ENCODE measurements around the gene ANAPC13.

ANAPC13 gene

DNA sequence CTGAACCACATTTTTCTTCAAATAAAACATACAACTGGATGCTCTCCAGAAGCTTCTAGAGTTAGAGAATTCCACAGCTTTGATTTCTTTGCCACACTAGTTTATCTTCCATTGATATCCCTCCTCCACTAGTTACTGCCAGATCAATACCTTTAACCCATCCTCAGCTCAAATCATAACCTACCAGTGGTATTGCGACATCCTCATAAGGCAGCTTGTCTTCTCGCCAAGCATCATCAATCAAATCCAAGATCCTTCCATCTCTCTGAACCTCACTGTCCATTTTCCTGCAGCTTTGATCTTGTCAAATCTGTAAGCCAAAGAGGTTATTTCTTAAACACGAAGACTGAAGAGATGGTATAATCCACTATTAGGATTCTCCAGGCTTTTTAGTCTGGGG, 3.2 kb downstream of the ANAPC13 start:
- TF ChIP-seq ZFX (IDR thresholded peaks at IDR 0.05) = no peak
- TF ChIP-seq, protein P1, sequence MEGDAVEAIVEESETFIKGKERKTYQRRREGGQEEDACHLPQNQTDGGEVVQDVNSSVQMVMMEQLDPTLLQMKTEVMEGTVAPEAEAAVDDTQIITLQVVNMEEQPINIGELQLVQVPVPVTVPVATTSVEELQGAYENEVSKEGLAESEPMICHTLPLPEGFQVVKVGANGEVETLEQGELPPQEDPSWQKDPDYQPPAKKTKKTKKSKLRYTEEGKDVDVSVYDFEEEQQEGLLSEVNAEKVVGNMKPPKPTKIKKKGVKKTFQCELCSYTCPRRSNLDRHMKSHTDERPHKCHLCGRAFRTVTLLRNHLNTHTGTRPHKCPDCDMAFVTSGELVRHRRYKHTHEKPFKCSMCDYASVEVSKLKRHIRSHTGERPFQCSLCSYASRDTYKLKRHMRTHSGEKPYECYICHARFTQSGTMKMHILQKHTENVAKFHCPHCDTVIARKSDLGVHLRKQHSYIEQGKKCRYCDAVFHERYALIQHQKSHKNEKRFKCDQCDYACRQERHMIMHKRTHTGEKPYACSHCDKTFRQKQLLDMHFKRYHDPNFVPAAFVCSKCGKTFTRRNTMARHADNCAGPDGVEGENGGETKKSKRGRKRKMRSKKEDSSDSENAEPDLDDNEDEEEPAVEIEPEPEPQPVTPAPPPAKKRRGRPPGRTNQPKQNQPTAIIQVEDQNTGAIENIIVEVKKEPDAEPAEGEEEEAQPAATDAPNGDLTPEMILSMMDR (conservative IDR thresholded peaks at IDR 0.05) = no peak
- no peak overlapping the region for H3K27ac ChIP-seq

DNA sequence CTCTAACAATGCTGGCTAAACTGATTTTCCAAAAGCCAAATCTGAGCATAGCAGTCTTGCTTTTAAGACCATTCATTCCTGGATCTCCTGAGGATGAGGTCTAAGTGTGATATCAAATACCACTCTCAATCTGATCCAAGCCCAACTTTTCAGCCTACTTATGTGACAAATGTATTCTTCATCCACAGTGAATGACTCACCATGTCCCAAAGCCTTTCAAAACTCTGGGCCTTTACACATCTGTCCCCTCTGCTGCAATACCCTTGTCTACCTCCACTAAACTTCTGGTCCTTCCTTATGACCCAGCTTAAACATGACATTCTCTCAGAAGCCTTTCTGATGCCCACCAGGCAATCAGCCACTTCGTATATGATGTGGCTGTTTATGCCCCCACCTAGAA, 4.6 kb downstream of the ANAPC13 start:
- no peak for TF ChIP-seq ZFX (IDR thresholded peaks at IDR 0.05)
- TF ChIP-seq, protein P1 (conservative IDR thresholded peaks at IDR 0.05) = no peak
- no peak overlapping the region for H3K27ac ChIP-seq

DNA sequence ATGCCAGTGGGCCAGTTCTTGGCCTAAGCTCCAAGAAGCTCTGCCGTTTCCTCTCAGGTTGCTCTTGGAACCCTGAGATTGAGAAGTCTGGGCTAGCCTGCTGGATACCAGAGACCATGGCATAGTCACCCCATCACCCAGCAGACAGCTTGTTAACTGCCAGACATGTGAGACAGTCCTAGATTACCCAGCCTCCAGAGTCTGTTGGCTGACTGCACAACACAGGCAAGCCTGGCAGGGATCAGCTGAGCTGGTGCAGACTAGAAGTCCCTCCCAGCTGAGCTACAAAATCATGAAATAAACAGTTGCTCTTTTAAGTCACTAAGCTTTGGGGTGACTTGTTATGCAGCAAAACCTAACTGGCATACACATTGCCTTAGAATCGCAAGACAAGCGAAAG, 5.2 kb downstream of the ANAPC13 start:
- no peak overlapping the region for H3K27ac ChIP-seq
- no peak for TF ChIP-seq ZFX (IDR thresholded peaks at IDR 0.05)

DNA sequence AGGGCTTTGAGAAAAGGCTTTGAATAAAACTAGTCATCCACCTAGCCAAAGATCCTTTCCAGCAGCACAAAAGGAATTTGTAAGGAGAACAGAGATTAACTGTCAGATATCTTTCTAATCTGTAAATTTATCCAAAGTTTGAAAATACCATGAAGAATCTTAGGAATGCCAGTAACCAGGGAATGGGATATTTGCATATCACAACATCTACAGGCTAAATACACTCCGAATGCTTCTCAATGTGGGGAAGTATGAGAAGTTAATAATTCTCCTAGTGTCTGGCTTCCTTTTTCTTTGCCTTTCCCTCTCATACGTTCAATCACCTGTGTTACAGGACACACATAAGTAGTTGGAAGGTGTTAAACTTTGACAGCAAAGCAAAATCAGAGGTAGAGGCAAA, 7.8 kb downstream of the ANAPC13 start:
- H3K27ac ChIP-seq = no peak overlapping the region
- TF ChIP-seq, protein P1 (conservative IDR thresholded peaks at IDR 0.05) = no peak
- no peak for TF ChIP-seq ZFX (IDR thresholded peaks at IDR 0.05)

DNA sequence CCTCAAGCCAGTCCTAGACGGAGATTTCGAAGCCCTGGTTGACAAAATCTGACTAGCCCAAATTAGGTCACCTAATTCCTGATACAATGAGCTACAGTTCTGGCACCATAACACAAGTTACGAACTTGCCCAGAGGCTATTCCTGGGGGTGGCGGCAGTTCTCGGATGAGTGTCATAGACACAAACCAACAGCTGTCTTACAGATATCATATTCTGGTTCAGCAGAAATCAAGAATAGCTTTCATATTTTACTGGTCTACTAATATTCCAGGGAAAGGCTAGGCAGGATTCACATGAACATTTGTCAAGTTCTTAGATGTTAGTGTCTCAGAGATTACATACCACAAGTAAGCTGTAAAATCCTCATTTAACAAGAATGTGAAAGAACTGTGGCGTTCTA, 8.8 kb downstream of the ANAPC13 start:
- no peak overlapping the region for H3K27ac ChIP-seq
- TF ChIP-seq, protein P1 (conservative IDR thresholded peaks at IDR 0.05) = no peak
- no peak for TF ChIP-seq ZFX (IDR thresholded peaks at IDR 0.05)

DNA sequence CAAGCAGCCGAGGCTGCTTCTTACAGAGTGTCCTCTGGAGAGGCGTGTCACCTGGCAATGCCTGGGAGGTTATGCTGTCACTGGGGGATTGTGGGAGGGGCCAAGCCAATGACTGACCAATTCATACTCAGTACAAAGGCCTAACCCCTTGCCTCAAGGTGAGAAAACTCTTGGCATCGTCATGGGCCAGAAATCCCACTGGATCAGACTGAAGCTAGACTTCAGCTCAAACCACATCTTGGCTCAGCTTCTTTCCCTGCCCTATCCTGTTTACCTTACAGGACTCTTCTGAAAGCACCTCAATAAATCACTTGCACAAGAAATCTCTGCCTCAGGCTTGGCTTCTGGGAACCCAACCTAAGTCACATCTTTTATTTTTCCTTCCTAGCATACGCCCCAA, 9.5 kb downstream of the ANAPC13 start:
- TF ChIP-seq, protein P1 (conservative IDR thresholded peaks at IDR 0.05) = no peak
- no peak for TF ChIP-seq ZFX (IDR thresholded peaks at IDR 0.05)
- no peak overlapping the region for H3K27ac ChIP-seq

DNA sequence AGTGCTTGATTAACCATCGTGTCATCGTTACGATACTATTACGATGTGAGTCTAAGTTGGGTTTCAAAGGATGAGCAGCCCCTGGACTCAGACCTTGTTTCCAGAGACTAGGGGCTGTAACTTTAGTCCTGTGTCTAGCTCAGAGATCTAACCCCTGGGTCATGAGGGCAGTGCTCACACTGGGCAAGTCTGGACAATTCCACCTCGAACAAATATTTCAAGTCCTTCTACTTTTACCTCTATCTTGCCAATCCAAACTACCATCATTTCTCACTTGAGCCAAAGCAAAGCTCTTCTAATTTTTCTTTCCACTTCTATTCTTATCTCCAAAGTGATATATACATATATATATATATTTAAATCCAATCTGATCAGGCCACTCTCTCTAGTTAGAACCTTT, 10.8 kb downstream of the ANAPC13 start:
- no peak overlapping the region for H3K27ac ChIP-seq
- TF ChIP-seq ZFX (IDR thresholded peaks at IDR 0.05) = no peak
- TF ChIP-seq, protein P1 (conservative IDR thresholded peaks at IDR 0.05) = no peak

DNA sequence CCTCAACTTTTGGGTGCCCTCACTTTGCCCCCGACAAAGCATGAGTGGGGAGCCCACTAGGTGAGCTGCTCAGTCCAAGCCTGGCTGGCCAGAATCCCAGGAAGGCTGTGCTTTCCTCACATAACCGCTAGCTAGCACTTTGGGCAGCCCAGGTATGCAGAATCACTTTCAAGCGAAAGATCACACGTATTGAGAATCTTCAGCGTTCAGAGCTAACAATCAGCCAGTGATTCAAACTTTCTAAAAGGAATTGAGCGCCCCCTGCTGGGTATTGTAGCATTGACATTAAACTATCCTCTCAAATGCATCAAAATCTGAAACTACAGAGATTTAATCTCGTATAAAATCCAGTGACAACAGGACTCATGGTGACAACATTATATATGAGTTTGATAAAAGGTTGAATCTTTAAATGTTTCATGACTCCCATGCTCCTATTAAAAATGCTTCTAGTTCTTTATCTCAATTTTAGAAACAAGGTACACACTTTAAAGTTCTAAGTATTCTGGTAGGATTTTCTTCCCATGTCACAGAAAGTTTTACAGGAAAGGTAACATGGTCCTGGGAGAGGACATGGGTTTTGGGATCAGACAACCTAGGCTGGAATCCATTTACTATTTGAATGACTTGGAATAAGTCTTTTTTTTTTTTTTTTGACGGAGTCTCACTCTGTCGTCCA, 11.8 kb downstream of the ANAPC13 start:
- no peak overlapping the region for H3K27ac ChIP-seq
- TF ChIP-seq, protein P1 (conservative IDR thresholded peaks at IDR 0.05) = peak; percentile 90
- no peak for TF ChIP-seq ZFX (IDR thresholded peaks at IDR 0.05)
